CD8-positive, alpha-beta memory T cell (primary cell): ENCODE measurements around the gene RIPPLY2. TPM values are rescaled to one million over a fixed set of nuclear protein-coding genes. Genes with fewer than 3 reads are reported as not detected.
"Not testable (repeated sequence)": the region's sequence is repeated elsewhere in the genome, so short reads cannot be mapped to it uniquely, and the experiment has no call there.

ENCODE experiments used
- CTCF ChIA-PET: fragments of 350-600 bp; sonication (Branson Sonifier 250); formaldehyde crosslinking; loops from one replicate; lab custom pipeline; 2021; ENCODE audit warnings: antibody characterized with exemption; lab: Charles Lee
- POLR2A ChIA-PET: fragments of 350-600 bp; sonication (Branson Sonifier 250); formaldehyde crosslinking; loops from one replicate; lab custom pipeline; 2021; ENCODE audit warnings: antibody characterized with exemption; lab: Charles Lee
- DNase-seq, 5 donors: peaks; one replicate each; pipeline versions ENCODE4 v3.0.0 to v3.0.0-alpha.2; 2020 to 2022; ENCODE audit warnings: mixed read lengths in 1 of 5
- H3K27ac ChIP-seq: one replicate; pipeline ENCODE4 v1.7.0; 2013; ENCODE audit warnings: low read depth, mild to moderate bottlenecking, low read length, moderate library complexity
- H3K27me3 ChIP-seq: 2 replicates; pipeline ENCODE4 v1.7.0; 2013; ENCODE audit warnings: low read length, mild to moderate bottlenecking; ENCODE audit not compliant: insufficient read depth, poor library complexity, severe bottlenecking
- H3K36me3 ChIP-seq: 2 replicates; pipeline ENCODE4 v1.7.0; 2013; ENCODE audit warnings: mild to moderate bottlenecking, low read length, moderate library complexity; ENCODE audit not compliant: insufficient read depth
- H3K4me1 ChIP-seq: 2 replicates; pipeline ENCODE4 v1.7.0; 2013; ENCODE audit warnings: mild to moderate bottlenecking, low read length, moderate library complexity; ENCODE audit not compliant: insufficient read depth
- H3K4me3 ChIP-seq: 2 replicates; pipeline ENCODE4 v1.7.0; 2013; ENCODE audit warnings: mild to moderate bottlenecking, low read length
- H3K9me3 ChIP-seq: 2 replicates; pipeline ENCODE4 v1.7.0; 2013; ENCODE audit warnings: mild to moderate bottlenecking, low read length
- H3K27ac Mint-ChIP-seq, 8 donors: one replicate each; pipeline ENCODE4 v1.8.0; 2020 to 2021; ENCODE audit warnings: mixed read lengths in 8 of 8, mild to moderate bottlenecking in 6 of 8, inconsistent platforms in 3 of 8, moderate library complexity in 3 of 8
- H3K27me3 Mint-ChIP-seq, 2 donors: one replicate each; pipeline ENCODE4 v1.8.0; 2020 to 2021; ENCODE audit warnings: mixed read lengths in 2 of 2, mild to moderate bottlenecking in 1 of 2, moderate library complexity in 1 of 2
- H3K36me3 Mint-ChIP-seq, 3 donors: one replicate each; pipeline ENCODE4 v1.8.0; 2020 to 2021; ENCODE audit warnings: mixed read lengths in 3 of 3, inconsistent platforms in 1 of 3, mild to moderate bottlenecking in 1 of 3
- H3K4me1 Mint-ChIP-seq, 3 donors: one replicate each; pipeline ENCODE4 v1.8.0; 2020 to 2021; ENCODE audit warnings: mixed read lengths in 3 of 3, inconsistent platforms in 1 of 3, mild to moderate bottlenecking in 1 of 3
- H3K4me3 Mint-ChIP-seq, 7 donors: one replicate each; pipeline ENCODE4 v1.8.0; 2020 to 2021; ENCODE audit warnings: mixed read lengths in 7 of 7, mild to moderate bottlenecking in 6 of 7, moderate library complexity in 4 of 7, inconsistent platforms in 2 of 7
- H3K9me3 Mint-ChIP-seq, 5 donors: one replicate each; pipeline ENCODE4 v1.8.0; 2020 to 2022; ENCODE audit warnings: mixed read lengths in 5 of 5, mild to moderate bottlenecking in 3 of 5, moderate library complexity in 2 of 5, inconsistent platforms in 1 of 5
- polyA plus RNA-seq: library from polyadenylated mRNA; unstranded; fragments of 300-500 nt; fragmentation: Illumina TruSeq; gene quantifications from one replicate; pipeline ENCODE4 v1.2.3, GENCODE V29; 2021
- total RNA-seq, 2 experiments: library from RNA; stranded (reverse); gene quantifications; one replicate each; pipeline ENCODE4 v1.2.3, GENCODE V29; 2021

RIPPLY2 gene
- total and polyA plus RNA-seq, 3 experiments from 2014 or later = not detected

- H3K36me3 Mint-ChIP-seq = peaks cover 9 to 30% (median 23%) of the 10 kb centered on the region in 3 donors
- H3K9me3 Mint-ChIP-seq = no peaks in the 10 kb centered on the region
- H3K27ac ChIP-seq = no peak overlapping the region
- no peak overlapping the region for H3K4me3 Mint-ChIP-seq
- ChIA-PET CTCF (no interaction called here), POLR2A (no interaction called here)
- H3K27me3 ChIP-seq = no peaks in the 10 kb centered on the region
- no peaks in the 10 kb centered on the region for H3K27me3 Mint-ChIP-seq
- H3K4me1 Mint-ChIP-seq = peaks cover 18 to 67% (median 64%) of the 10 kb centered on the region in 3 donors
- DNase-seq = no peak
- H3K9me3 ChIP-seq = no peaks in the 10 kb centered on the region
- H3K27ac Mint-ChIP-seq = peak overlapping the region in 1 of 8 donors; percentile 32
- no peak overlapping the region for H3K4me3 ChIP-seq
- H3K4me1 ChIP-seq = no peaks in the 10 kb centered on the region
- H3K36me3 ChIP-seq = no peaks in the 10 kb centered on the region
Observed at GRCh38 chr6:83891586-83891985, 38.4 kb downstream of the RIPPLY2 start.

GRCh38 chr6:83893024-83893423 lies 39.9 kb downstream of the RIPPLY2 start:
- no peaks in the 10 kb centered on the region for H3K9me3 ChIP-seq
- CTCF ChIA-PET = interaction anchor here (1.1 kb wide), 1 partner anchor 335 kb away, joined by 3 read pairs; no protein-coding TSS in a partner anchor
- Mint-ChIP-seq H3K27ac (no peak overlapping the region), H3K27me3 (no peaks in the 10 kb centered on the region), H3K4me3 (no peak overlapping the region), H3K9me3 (no peaks in the 10 kb centered on the region), H3K4me1 (peaks cover 18 to 67% (median 64%) of the 10 kb centered on the region in 3 donors), H3K36me3 (peaks cover 20 to 36% (median 23%) of the 10 kb centered on the region in 3 donors)
- H3K27ac ChIP-seq = no peak overlapping the region
- H3K4me3 ChIP-seq = no peak overlapping the region
- no peaks in the 10 kb centered on the region for H3K27me3 ChIP-seq
- POLR2A ChIA-PET = no interaction called here
- no peaks in the 10 kb centered on the region for H3K36me3 ChIP-seq
- DNase-seq = no peak
- H3K4me1 ChIP-seq = no peaks in the 10 kb centered on the region

GRCh38 chr6:83897094-83897493 lies 43.9 kb downstream of the RIPPLY2 start:
- POLR2A ChIA-PET, H3K4me3 Mint-ChIP-seq, H3K27ac ChIP-seq, H3K4me1 ChIP-seq, CTCF ChIA-PET, H3K4me3 ChIP-seq, H3K27me3 ChIP-seq, H3K9me3 ChIP-seq, H3K27ac Mint-ChIP-seq, DNase-seq, H3K36me3 ChIP-seq, H3K27me3 Mint-ChIP-seq: not testable (repeated sequence)
- H3K36me3 Mint-ChIP-seq = peaks cover 23 to 50% (median 39%) of the 10 kb centered on the region in 3 donors
- peaks cover 27 to 63% (median 60%) of the 10 kb centered on the region in 3 donors for H3K4me1 Mint-ChIP-seq
- peaks cover 6 to 17% (median 12%) of the 10 kb centered on the region in 5 donors for H3K9me3 Mint-ChIP-seq

GRCh38 chr6:83901624-83902023 lies 48.5 kb downstream of the RIPPLY2 start:
- Mint-ChIP-seq H3K36me3 (peaks cover 31 to 64% (median 52%) of the 10 kb centered on the region in 3 donors), H3K9me3 (peaks cover 19 to 46% (median 36%) of the 10 kb centered on the region in 5 donors), H3K4me1 (peaks cover 46 to 66% (median 53%) of the 10 kb centered on the region in 3 donors), H3K27ac (no peak overlapping the region), H3K4me3 (peak overlapping the region in 1 of 7 donors; percentile 19), H3K27me3 (peaks cover 0 to 2% of the 10 kb centered on the region in 2 donors)
- H3K27ac ChIP-seq = no peak overlapping the region
- ChIA-PET CTCF (no interaction called here), POLR2A (interaction anchor here (0.6 kb wide), 1 partner anchor 13 kb away, joined by 3 read pairs; no protein-coding TSS in a partner anchor)
- no peak overlapping the region for H3K4me3 ChIP-seq
- no peaks in the 10 kb centered on the region for H3K9me3 ChIP-seq
- H3K4me1 ChIP-seq = no peaks in the 10 kb centered on the region
- no peaks in the 10 kb centered on the region for H3K36me3 ChIP-seq
- H3K27me3 ChIP-seq = no peaks in the 10 kb centered on the region
- DNase-seq = no peak

- Mint-ChIP-seq H3K4me1 (peaks cover 54 to 81% (median 74%) of the 10 kb centered on the region in 3 donors), H3K36me3 (peaks cover 35 to 54% (median 49%) of the 10 kb centered on the region in 3 donors), H3K27ac (no peak overlapping the region), H3K9me3 (peaks cover 19 to 46% (median 34%) of the 10 kb centered on the region in 5 donors), H3K27me3 (peaks cover 0 to 2% of the 10 kb centered on the region in 2 donors), H3K4me3 (no peak overlapping the region)
- Histone ChIP-seq H3K27me3 (no peaks in the 10 kb centered on the region), H3K9me3 (no peaks in the 10 kb centered on the region), H3K36me3 (no peaks in the 10 kb centered on the region), H3K4me1 (no peaks in the 10 kb centered on the region), H3K27ac (no peak overlapping the region), H3K4me3 (no peak overlapping the region)
- no peak for DNase-seq
- ChIA-PET CTCF (no interaction called here), POLR2A (no interaction called here)
Observed at GRCh38 chr6:83904395-83904794, 51.2 kb downstream of the RIPPLY2 start.

GRCh38 chr6:83905648-83906047 lies 52.5 kb downstream of the RIPPLY2 start:
- no peak overlapping the region for H3K4me3 ChIP-seq
- ChIA-PET POLR2A (no interaction called here), CTCF (no interaction called here)
- no peak for DNase-seq
- peaks cover 54 to 79% (median 77%) of the 10 kb centered on the region in 3 donors for H3K4me1 Mint-ChIP-seq
- H3K9me3 Mint-ChIP-seq = peaks cover 18 to 41% (median 32%) of the 10 kb centered on the region in 5 donors
- H3K4me1 ChIP-seq = no peaks in the 10 kb centered on the region
- H3K36me3 Mint-ChIP-seq = peaks cover 39 to 61% (median 50%) of the 10 kb centered on the region in 3 donors
- H3K27me3 ChIP-seq = no peaks in the 10 kb centered on the region
- no peaks in the 10 kb centered on the region for H3K36me3 ChIP-seq
- no peaks in the 10 kb centered on the region for H3K9me3 ChIP-seq
- H3K27ac Mint-ChIP-seq = peak overlapping the region in 1 of 8 donors; percentile 2
- H3K4me3 Mint-ChIP-seq = peak overlapping the region in 1 of 7 donors; percentile 14
- no peak overlapping the region for H3K27ac ChIP-seq
- no peaks in the 10 kb centered on the region for H3K27me3 Mint-ChIP-seq

Other genes with a start within 250 kb of the RIPPLY2 start
- gene SNAP91, start 144.3 kb upstream of the RIPPLY2 start, total RNA-seq = not detected
- gene SNAP91, start 144.3 kb upstream of the RIPPLY2 start, polyA plus RNA-seq = not detected
- gene CYB5R4, start 6.3 kb downstream of the RIPPLY2 start, total RNA-seq = 10 to 100 TPM; 31.6 to 33.6 TPM
- gene CYB5R4, start 6.3 kb downstream of the RIPPLY2 start, polyA plus RNA-seq = 36.0 TPM
- not detected for gene MRAP2, start 180.4 kb downstream of the RIPPLY2 start, total RNA-seq
- gene MRAP2, start 180.4 kb downstream of the RIPPLY2 start, polyA plus RNA-seq = not detected